ENCODE measurements around the gene COL24A1. TPM values are rescaled to one million over a fixed set of nuclear protein-coding genes. Genes with fewer than 3 reads are reported as not detected.

The COL24A1 gene
- total RNA-seq, 1 experiment from 2014 or later, result not detected

DNA sequence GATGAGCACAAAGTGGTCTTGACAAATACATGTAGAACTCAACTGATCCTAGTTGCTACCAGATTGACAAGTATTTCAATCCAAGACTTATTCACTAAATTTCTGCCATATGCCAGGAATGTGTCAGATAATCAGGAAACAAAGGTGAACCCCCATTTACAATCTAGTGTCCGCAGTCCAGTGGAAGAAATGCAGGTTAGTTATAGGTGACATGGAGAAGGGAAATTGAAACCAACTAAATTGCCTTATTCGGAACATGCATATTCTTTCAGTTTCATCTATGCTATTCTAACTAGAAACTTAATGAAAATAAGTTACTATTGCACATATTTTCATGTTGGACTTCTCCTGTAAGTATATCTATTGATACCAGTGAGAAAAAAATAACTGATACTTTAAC, 209.4 kb downstream of the COL24A1 start:
- Histone ChIP-seq H4K20me1 (ENCODE audit: insufficient read depth) (no peaks in the 10 kb centered on the region), H3K27me3 (ENCODE audit: insufficient read depth, low read length) (no peaks in the 10 kb centered on the region), H3K4me3 (replicated peaks in 1 of 2; ENCODE audit: low read depth in 1 of 2, low read length in 2 of 2) (no peak overlapping the region), H3K4me1 (ENCODE audit: control insufficient read depth in 1 of 2, insufficient read depth in 2 of 2, low read length in 2 of 2) (no peaks in the 10 kb centered on the region), H3K9me3 (ENCODE audit: control insufficient read depth in 1 of 2, insufficient read depth in 1 of 2, low read depth in 1 of 2, low read length in 2 of 2) (no peaks in the 10 kb centered on the region), H3K9me2 (ENCODE audit: insufficient read depth) (no peaks in the 10 kb centered on the region), H3K4me2 (ENCODE audit: low read length) (no peak overlapping the region), H3K36me3 (ENCODE audit: control insufficient read depth in 1 of 2, insufficient read depth in 2 of 2, low read length in 2 of 2) (no peaks in the 10 kb centered on the region), H3K79me2 (ENCODE audit: insufficient read depth, low read length) (no peaks in the 10 kb centered on the region), H3K27ac (ENCODE audit: low read depth, low read length) (no peak overlapping the region), H2AFZ (ENCODE audit: low read depth, low read length, poor library complexity, severe bottlenecking) (no peak overlapping the region), H3K9ac (ENCODE audit: low read length) (no peak overlapping the region)
- ChIA-PET CTCF (no interaction called here), POLR2A (no interaction called here), RAD21 (ENCODE audit: low non-redundant PET in 1 of 2, low total read pairs in 2 of 2, uncharacterized antibody in 2 of 2, unreplicated experiment in 2 of 2) (no interaction called here)
- no TSS peak for BruUV-seq (replicated peaks)
- TF ChIP-seq FOSL1 (IDR thresholded peaks at IDR 0.05; ENCODE audit: low read depth) (no peak), ZFX (IDR thresholded peaks at IDR 0.05) (no peak), EZH2phosphoT487 (IDR thresholded peaks at IDR 0.05; ENCODE audit: borderline replicate concordance) (no peak)
- intact Hi-C loops (cut with micrococcal nuclease), result no loop called here
- DNase-seq (ENCODE audit: low read depth, low spot score) (no peak), ATAC-seq (no peak)

DNA sequence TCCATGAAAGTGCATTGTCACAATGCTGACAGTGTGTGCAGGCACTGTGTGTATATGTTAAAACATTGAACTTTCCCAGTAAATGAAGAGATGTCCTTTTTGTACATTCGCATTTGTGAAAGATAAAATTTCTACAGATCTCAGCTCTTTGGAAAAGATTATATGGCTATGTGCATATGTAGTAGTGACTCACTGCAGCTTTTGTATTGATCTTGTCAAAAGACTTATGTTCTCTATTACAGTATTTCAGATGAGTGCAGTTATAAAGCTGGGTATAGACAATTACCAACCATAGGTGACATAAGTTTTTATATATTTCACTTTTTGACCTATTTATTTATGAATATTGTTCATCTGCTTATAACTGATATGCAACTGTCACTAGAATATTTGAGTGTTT, 212.6 kb downstream of the COL24A1 start:
- Histone ChIP-seq H3K9me2 (ENCODE audit: insufficient read depth) (no peaks in the 10 kb centered on the region), H3K27me3 (ENCODE audit: insufficient read depth, low read length) (no peaks in the 10 kb centered on the region), H3K4me1 (ENCODE audit: control insufficient read depth in 1 of 2, insufficient read depth in 2 of 2, low read length in 2 of 2) (no peaks in the 10 kb centered on the region), H2AFZ (ENCODE audit: low read depth, low read length, poor library complexity, severe bottlenecking) (no peak overlapping the region), H3K4me3 (replicated peaks in 1 of 2; ENCODE audit: low read depth in 1 of 2, low read length in 2 of 2) (no peak overlapping the region), H3K4me2 (ENCODE audit: low read length) (no peak overlapping the region), H3K79me2 (ENCODE audit: insufficient read depth, low read length) (no peaks in the 10 kb centered on the region), H3K27ac (ENCODE audit: low read depth, low read length) (no peak overlapping the region), H3K9ac (ENCODE audit: low read length) (no peak overlapping the region), H4K20me1 (ENCODE audit: insufficient read depth) (no peaks in the 10 kb centered on the region), H3K9me3 (ENCODE audit: control insufficient read depth in 1 of 2, insufficient read depth in 1 of 2, low read depth in 1 of 2, low read length in 2 of 2) (no peaks in the 10 kb centered on the region), H3K36me3 (ENCODE audit: control insufficient read depth in 1 of 2, insufficient read depth in 2 of 2, low read length in 2 of 2) (no peaks in the 10 kb centered on the region)
- CTCF ChIA-PET, result no interaction called here
- POLR2A ChIA-PET, result no interaction called here
- no peak for ATAC-seq
- RAD21 ChIA-PET (ENCODE audit: low non-redundant PET in 1 of 2, low total read pairs in 2 of 2, uncharacterized antibody in 2 of 2, unreplicated experiment in 2 of 2), result no interaction called here
- no peak for TF ChIP-seq ZNF274 (IDR thresholded peaks at IDR 0.05; ENCODE audit: low read depth, low read length)
- no peak for TF ChIP-seq SP1 (IDR thresholded peaks at IDR 0.05; ENCODE audit: low read depth)
- TF ChIP-seq POLR2A (IDR thresholded peaks at IDR 0.05; ENCODE audit: borderline replicate concordance, extremely low read depth, insufficient read depth, insufficient read length), result no peak
- TF ChIP-seq EZH2 (IDR thresholded peaks at IDR 0.05), result no peak
- TF ChIP-seq ELF1 (IDR thresholded peaks at IDR 0.05; ENCODE audit: borderline replicate concordance, low read depth), result no peak
- TF ChIP-seq FOSL1 (IDR thresholded peaks at IDR 0.05; ENCODE audit: low read depth), result no peak
- TF ChIP-seq POLR2AphosphoS5 (IDR thresholded peaks at IDR 0.05; ENCODE audit: low read depth, low read length), result no peak
- TF ChIP-seq YY1 (IDR thresholded peaks at IDR 0.05; ENCODE audit: extremely low read depth, insufficient replicate concordance, low read depth, low read length), result no peak
- TF ChIP-seq, protein P1, sequence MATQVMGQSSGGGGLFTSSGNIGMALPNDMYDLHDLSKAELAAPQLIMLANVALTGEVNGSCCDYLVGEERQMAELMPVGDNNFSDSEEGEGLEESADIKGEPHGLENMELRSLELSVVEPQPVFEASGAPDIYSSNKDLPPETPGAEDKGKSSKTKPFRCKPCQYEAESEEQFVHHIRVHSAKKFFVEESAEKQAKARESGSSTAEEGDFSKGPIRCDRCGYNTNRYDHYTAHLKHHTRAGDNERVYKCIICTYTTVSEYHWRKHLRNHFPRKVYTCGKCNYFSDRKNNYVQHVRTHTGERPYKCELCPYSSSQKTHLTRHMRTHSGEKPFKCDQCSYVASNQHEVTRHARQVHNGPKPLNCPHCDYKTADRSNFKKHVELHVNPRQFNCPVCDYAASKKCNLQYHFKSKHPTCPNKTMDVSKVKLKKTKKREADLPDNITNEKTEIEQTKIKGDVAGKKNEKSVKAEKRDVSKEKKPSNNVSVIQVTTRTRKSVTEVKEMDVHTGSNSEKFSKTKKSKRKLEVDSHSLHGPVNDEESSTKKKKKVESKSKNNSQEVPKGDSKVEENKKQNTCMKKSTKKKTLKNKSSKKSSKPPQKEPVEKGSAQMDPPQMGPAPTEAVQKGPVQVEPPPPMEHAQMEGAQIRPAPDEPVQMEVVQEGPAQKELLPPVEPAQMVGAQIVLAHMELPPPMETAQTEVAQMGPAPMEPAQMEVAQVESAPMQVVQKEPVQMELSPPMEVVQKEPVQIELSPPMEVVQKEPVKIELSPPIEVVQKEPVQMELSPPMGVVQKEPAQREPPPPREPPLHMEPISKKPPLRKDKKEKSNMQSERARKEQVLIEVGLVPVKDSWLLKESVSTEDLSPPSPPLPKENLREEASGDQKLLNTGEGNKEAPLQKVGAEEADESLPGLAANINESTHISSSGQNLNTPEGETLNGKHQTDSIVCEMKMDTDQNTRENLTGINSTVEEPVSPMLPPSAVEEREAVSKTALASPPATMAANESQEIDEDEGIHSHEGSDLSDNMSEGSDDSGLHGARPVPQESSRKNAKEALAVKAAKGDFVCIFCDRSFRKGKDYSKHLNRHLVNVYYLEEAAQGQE (IDR thresholded peaks at IDR 0.05; ENCODE audit: low read depth), result no peak
- TF ChIP-seq SRF (IDR thresholded peaks at IDR 0.05; ENCODE audit: low read depth), result no peak
- TF ChIP-seq, protein P2, sequence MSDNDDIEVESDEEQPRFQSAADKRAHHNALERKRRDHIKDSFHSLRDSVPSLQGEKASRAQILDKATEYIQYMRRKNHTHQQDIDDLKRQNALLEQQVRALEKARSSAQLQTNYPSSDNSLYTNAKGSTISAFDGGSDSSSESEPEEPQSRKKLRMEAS (IDR thresholded peaks at IDR 0.05), result no peak
- TF ChIP-seq RAD21 (IDR thresholded peaks at IDR 0.05; ENCODE audit: low read depth), result no peak
- DNase-seq (ENCODE audit: low read depth, low spot score), result no peak
- intact Hi-C loops (cut with micrococcal nuclease), result no loop called here
- no TSS peak for BruUV-seq (replicated peaks)

All from HCT116 (cell line).